ENCODE data around the gene JADE2.

DNA sequence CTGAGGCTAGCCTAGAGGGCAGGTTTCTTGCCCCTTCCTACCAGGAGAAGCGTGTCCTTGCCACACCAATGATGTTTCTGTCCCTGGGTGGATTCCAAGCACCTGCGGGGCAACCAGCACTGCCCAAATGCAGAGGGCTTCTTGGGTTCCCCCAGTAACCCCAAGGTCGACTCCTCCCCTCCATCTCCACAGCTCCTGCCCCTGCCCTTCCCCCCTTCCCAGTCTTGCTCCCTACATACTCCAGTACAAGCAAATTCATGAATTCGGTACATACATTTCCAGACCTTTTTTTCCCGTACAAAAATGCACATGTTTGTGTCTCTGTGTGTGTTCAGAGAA, 12.8 kb upstream of the JADE2 start:
- TF ChIP-seq FOXM1 (IDR thresholded peaks at IDR 0.05; ENCODE audit: borderline replicate concordance) (no peak), NFRKB (IDR thresholded peaks at IDR 0.05) (no peak), CTBP1 (IDR thresholded peaks at IDR 0.05; ENCODE audit: borderline replicate concordance) (no peak)

All from HEK293T (cell line).